CD4-positive, CD25-positive, alpha-beta regulatory T cell (primary cell): ENCODE measurements around the gene USP31. TPM values are rescaled to one million over a fixed set of nuclear protein-coding genes. Genes with fewer than 3 reads are reported as not detected.
"Not testable (repeated sequence)": the region's sequence is repeated elsewhere in the genome, so short reads cannot be mapped to it uniquely, and the experiment has no call there.

Experiments used
- ATAC-seq, 2 donors: fragments of 150-1000 bp; cut with Tn5 transposase; one replicate each; pipeline ENCODE4 v1.10.0; 2021; ENCODE audit warnings: low read depth in 2 of 2, moderate number of reproducible peaks in 2 of 2, moderate library complexity in 1 of 2
- DNase-seq, 3 donors: peaks; one replicate each; pipeline versions ENCODE4 v3.0.0 to v3.0.0-alpha.2; 2012 to 2022; ENCODE audit warnings: mixed read lengths in 1 of 3
- H3K27ac ChIP-seq: one replicate; pipeline ENCODE4 v1.7.0; 2013; ENCODE audit warnings: mild to moderate bottlenecking, low read length; ENCODE audit not compliant: insufficient read depth, poor library complexity, severe bottlenecking
- H3K27me3 ChIP-seq: one replicate; pipeline ENCODE4 v1.7.0; 2013; ENCODE audit warnings: low read length; ENCODE audit not compliant: control insufficient read depth, insufficient read depth
- H3K36me3 ChIP-seq: one replicate; pipeline ENCODE4 v1.7.0; 2013; ENCODE audit warnings: mild to moderate bottlenecking, low read length, moderate library complexity; ENCODE audit not compliant: control insufficient read depth, insufficient read depth
- H3K4me1 ChIP-seq: 2 replicates; pipeline ENCODE4 v1.7.0; 2013; ENCODE audit warnings: mild to moderate bottlenecking, low read length; ENCODE audit not compliant: insufficient read depth, control insufficient read depth, poor library complexity, severe bottlenecking
- H3K4me3 ChIP-seq: one replicate; pipeline ENCODE4 v1.7.0; 2013; ENCODE audit warnings: low read depth, mild to moderate bottlenecking, low read length, moderate library complexity
- H3K9me3 ChIP-seq, 2 experiments: 1 replicate in 1 of 2; 2 replicates in 1 of 2; pipeline ENCODE4 v1.7.0; 2013; ENCODE audit warnings: low read length in 2 of 2, mild to moderate bottlenecking in 1 of 2, moderate library complexity in 1 of 2; ENCODE audit not compliant: control insufficient read depth in 2 of 2
- H3K27ac Mint-ChIP-seq, 3 donors: one replicate each; pipeline ENCODE4 v1.8.0; 2020 to 2022; ENCODE audit warnings: mild to moderate bottlenecking in 3 of 3, mixed read lengths in 3 of 3, moderate library complexity in 2 of 3
- H3K27me3 Mint-ChIP-seq: one replicate; pipeline ENCODE4 v1.8.0; 2022; ENCODE audit warnings: mild to moderate bottlenecking, mixed read lengths
- H3K36me3 Mint-ChIP-seq: one replicate; pipeline ENCODE4 v1.8.0; 2020; ENCODE audit warnings: mixed read lengths
- H3K4me1 Mint-ChIP-seq, 4 donors: one replicate each; pipeline ENCODE4 v1.8.0; 2020 to 2022; ENCODE audit warnings: mixed read lengths in 4 of 4, mild to moderate bottlenecking in 1 of 4
- H3K4me3 Mint-ChIP-seq, 4 donors: one replicate each; pipeline ENCODE4 v1.8.0; 2020 to 2022; ENCODE audit warnings: mild to moderate bottlenecking in 4 of 4, mixed read lengths in 4 of 4, moderate library complexity in 3 of 4
- H3K9me3 Mint-ChIP-seq, 7 donors: one replicate each; pipeline ENCODE4 v1.8.0; 2020 to 2022; ENCODE audit warnings: mixed read lengths in 7 of 7, mild to moderate bottlenecking in 3 of 7, moderate library complexity in 2 of 7
- polyA plus RNA-seq, 4 donors: library from polyadenylated mRNA; unstranded; fragments of 300-500 nt; fragmentation: Illumina TruSeq; gene quantifications; one replicate each; pipeline ENCODE4 v1.2.3, GENCODE V29; 2021
- total RNA-seq: library from RNA; stranded (reverse); gene quantifications from one replicate; pipeline ENCODE4 v1.2.3, GENCODE V29; 2022

USP31 gene
- total and polyA plus RNA-seq, 5 donors from 2014 or later, result 0.13 to 4.2 (median 0.40) TPM

GRCh38 chr16:23105309-23105708 lies 43.9 kb downstream of the USP31 start:
- DNase-seq, result no peak
- Histone ChIP-seq H3K4me3 (no peak overlapping the region), H3K27ac (no peak overlapping the region), H3K36me3 (peaks cover 2% of the 10 kb centered on the region), H3K9me3 (no peaks in the 10 kb centered on the region), H3K4me1 (no peaks in the 10 kb centered on the region), H3K27me3 (no peaks in the 10 kb centered on the region)
- Mint-ChIP-seq H3K27ac (no peak overlapping the region), H3K4me3 (no peak overlapping the region), H3K4me1 (no peaks in the 10 kb centered on the region), H3K9me3 (peaks cover 0 to 1% (median 0%) of the 10 kb centered on the region in 7 donors), H3K36me3 (peaks cover 32% of the 10 kb centered on the region), H3K27me3 (no peaks in the 10 kb centered on the region)
- no peak for ATAC-seq

GRCh38 chr16:23104032-23104955 lies 45.0 kb downstream of the USP31 start:
- H3K36me3 Mint-ChIP-seq, result peaks cover 37% of the 10 kb centered on the region
- no peak overlapping the region for H3K4me3 Mint-ChIP-seq
- Histone ChIP-seq H3K27ac (no peak overlapping the region), H3K9me3 (no peaks in the 10 kb centered on the region), H3K4me3 (no peak overlapping the region), H3K27me3 (no peaks in the 10 kb centered on the region), H3K4me1 (no peaks in the 10 kb centered on the region), H3K36me3 (peaks cover 2% of the 10 kb centered on the region)
- DNase-seq (no peak), ATAC-seq (no peak)
- H3K4me1 Mint-ChIP-seq, result peaks cover 0 to 2% (median 0%) of the 10 kb centered on the region in 4 donors
- H3K27ac Mint-ChIP-seq, result no peak overlapping the region
- no peaks in the 10 kb centered on the region for H3K9me3 Mint-ChIP-seq
- no peaks in the 10 kb centered on the region for H3K27me3 Mint-ChIP-seq

DNA sequence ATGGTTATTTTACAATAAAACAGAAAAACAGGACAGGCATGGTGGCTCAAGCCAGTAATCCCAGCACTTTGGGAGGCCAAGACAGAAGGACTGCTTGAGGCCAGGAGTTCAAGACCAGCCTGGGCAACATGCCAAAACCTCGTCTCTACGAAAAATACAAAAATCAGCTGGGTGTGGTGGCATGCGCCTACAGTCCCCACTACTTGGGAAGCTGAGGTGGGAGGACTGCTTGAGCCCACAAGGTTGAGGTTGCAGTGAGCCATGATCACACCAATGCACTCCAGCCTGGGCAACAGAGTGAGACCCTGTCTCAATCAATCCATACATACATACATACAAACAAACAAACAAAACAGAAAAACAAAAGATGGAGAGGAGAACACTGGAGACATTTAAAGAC lies 45.6 kb downstream of the USP31 start:
- peak overlapping the region in 1 of 4 donors; percentile 47 for H3K4me3 Mint-ChIP-seq

DNA sequence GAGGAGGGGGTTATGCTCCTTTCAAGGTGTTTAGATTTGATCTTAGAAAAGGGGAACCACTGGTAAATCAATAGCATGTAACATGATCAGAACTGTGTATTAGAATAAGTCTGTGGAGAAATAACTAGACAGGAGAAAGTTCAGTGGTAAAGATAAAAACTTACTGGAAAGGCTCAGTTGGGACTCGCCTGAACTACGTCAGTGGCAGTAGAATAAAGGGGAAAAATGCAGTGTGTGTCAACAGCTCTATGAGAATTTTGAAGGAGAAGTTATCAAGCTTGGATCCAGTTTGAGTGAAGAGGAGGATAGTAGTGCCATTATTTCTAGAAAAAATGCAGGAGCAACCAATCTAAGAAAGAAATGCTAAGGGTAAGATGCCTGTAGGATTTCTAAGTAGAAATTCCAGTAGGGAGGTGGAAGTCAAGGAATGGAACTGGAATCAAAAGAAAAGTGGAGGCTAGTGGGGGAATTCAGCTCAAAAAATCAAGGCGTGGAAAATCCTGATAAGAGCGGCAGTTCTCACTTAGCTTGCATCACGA lies 48.2 kb downstream of the USP31 start:
- no peak overlapping the region for H3K4me3 Mint-ChIP-seq
- no peaks in the 10 kb centered on the region for H3K27me3 Mint-ChIP-seq
- DNase-seq (no peak), ATAC-seq (no peak)
- H3K27ac Mint-ChIP-seq, result peak overlapping the region in 1 of 3 donors; percentile 75
- H3K4me3 ChIP-seq, result no peak overlapping the region
- no peaks in the 10 kb centered on the region for H3K4me1 ChIP-seq
- no peaks in the 10 kb centered on the region for H3K27me3 ChIP-seq
- H3K27ac ChIP-seq, result no peak overlapping the region
- H3K36me3 Mint-ChIP-seq, result peaks cover 46% of the 10 kb centered on the region
- no peaks in the 10 kb centered on the region for H3K36me3 ChIP-seq
- H3K4me1 Mint-ChIP-seq, result peaks cover 9 to 14% (median 11%) of the 10 kb centered on the region in 4 donors
- no peaks in the 10 kb centered on the region for H3K9me3 ChIP-seq
- peaks cover 0 to 1% (median 0%) of the 10 kb centered on the region in 7 donors for H3K9me3 Mint-ChIP-seq

More for the DNA sequence above, 45.6 kb downstream of the USP31 start:
- Mint-ChIP-seq H3K9me3 (peaks cover 0 to 1% (median 0%) of the 10 kb centered on the region in 7 donors), H3K27me3 (no peaks in the 10 kb centered on the region), H3K27ac (no peak overlapping the region), H3K4me1 (peaks cover 0 to 2% (median 0%) of the 10 kb centered on the region in 4 donors), H3K36me3 (peaks cover 44% of the 10 kb centered on the region)
- peaks cover 2% of the 10 kb centered on the region for H3K36me3 ChIP-seq
- H3K27me3 ChIP-seq, result no peaks in the 10 kb centered on the region
- H3K27ac ChIP-seq, result no peak overlapping the region
- DNase-seq, result no peak
- no peaks in the 10 kb centered on the region for H3K4me1 ChIP-seq
- H3K4me3 ChIP-seq, result no peak overlapping the region
- ATAC-seq, result no peak
- H3K9me3 ChIP-seq, result no peaks in the 10 kb centered on the region

DNA sequence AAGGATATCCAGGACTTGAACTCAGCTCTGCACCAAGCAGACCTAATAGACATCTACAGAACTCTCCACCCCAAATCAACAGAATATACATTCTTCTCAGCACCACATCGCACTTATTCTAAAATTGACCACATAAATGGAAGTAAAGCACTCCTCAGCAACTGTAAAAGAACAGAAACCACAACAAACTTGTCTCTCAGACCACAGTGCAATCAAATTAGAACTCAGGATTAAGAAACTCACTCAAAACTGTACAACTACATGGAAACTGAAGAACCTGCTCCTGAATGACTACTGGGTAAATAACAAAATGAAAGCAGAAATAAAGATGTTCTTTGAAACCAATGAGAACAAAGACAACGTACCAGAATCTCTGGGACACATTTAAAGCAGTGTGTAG lies 52.8 kb downstream of the USP31 start:
- Mint-ChIP-seq H3K4me3 (peak overlapping the region; percentile 1 to 44 (median 20)), H3K4me1 (peaks cover 12 to 28% (median 19%) of the 10 kb centered on the region in 4 donors), H3K36me3 (peaks cover 54% of the 10 kb centered on the region), H3K27ac (peak overlapping the region in 2 of 3 donors; percentile 56 to 64)
- H3K4me1 ChIP-seq, H3K27me3 Mint-ChIP-seq, H3K4me3 ChIP-seq, H3K9me3 Mint-ChIP-seq, H3K27me3 ChIP-seq, ATAC-seq, H3K36me3 ChIP-seq, H3K9me3 ChIP-seq, H3K27ac ChIP-seq: not testable (repeated sequence)
- peak in 1 of 3 donors; percentile 24 for DNase-seq

- Mint-ChIP-seq H3K36me3 (peaks cover 55% of the 10 kb centered on the region), H3K4me1 (peaks cover 10 to 28% (median 23%) of the 10 kb centered on the region in 4 donors)
- DNase-seq, H3K4me3 Mint-ChIP-seq, H3K27ac Mint-ChIP-seq, H3K9me3 Mint-ChIP-seq, H3K36me3 ChIP-seq, H3K27ac ChIP-seq, ATAC-seq, H3K27me3 Mint-ChIP-seq, H3K4me1 ChIP-seq, H3K9me3 ChIP-seq, H3K4me3 ChIP-seq, H3K27me3 ChIP-seq: not testable (repeated sequence)
These were observed 55.1 kb downstream of the USP31 start for GRCh38 chr16:23094136-23094535.

GRCh38 chr16:23092801-23093117 lies 56.5 kb downstream of the USP31 start:
- Histone ChIP-seq H3K4me3 (no peak overlapping the region), H3K4me1 (no peaks in the 10 kb centered on the region), H3K27ac (no peak overlapping the region), H3K36me3 (peaks cover 4% of the 10 kb centered on the region), H3K9me3 (no peaks in the 10 kb centered on the region), H3K27me3 (no peaks in the 10 kb centered on the region)
- Mint-ChIP-seq H3K27ac (no peak overlapping the region), H3K36me3 (peaks cover 50% of the 10 kb centered on the region), H3K9me3 (peaks cover 0 to 2% (median 0%) of the 10 kb centered on the region in 7 donors), H3K4me3 (no peak overlapping the region), H3K4me1 (peaks cover 10 to 28% (median 23%) of the 10 kb centered on the region in 4 donors), H3K27me3 (no peaks in the 10 kb centered on the region)
- no peak for ATAC-seq
- DNase-seq, result no peak
